ENCODE results near the gene SLC9A3.

The SLC9A3 gene

GRCh38 chr5:535846-536698 lies 11.8 kb upstream of the SLC9A3 start:
- no peak for ATAC-seq
- no peak for TF ChIP-seq ZC3H10 (CRISPR knock-in tag; IDR thresholded peaks at IDR 0.05)

- ATAC-seq: no peak
These were observed 10.8 kb upstream of the SLC9A3 start for GRCh38 chr5:534743-535671.

DNA sequence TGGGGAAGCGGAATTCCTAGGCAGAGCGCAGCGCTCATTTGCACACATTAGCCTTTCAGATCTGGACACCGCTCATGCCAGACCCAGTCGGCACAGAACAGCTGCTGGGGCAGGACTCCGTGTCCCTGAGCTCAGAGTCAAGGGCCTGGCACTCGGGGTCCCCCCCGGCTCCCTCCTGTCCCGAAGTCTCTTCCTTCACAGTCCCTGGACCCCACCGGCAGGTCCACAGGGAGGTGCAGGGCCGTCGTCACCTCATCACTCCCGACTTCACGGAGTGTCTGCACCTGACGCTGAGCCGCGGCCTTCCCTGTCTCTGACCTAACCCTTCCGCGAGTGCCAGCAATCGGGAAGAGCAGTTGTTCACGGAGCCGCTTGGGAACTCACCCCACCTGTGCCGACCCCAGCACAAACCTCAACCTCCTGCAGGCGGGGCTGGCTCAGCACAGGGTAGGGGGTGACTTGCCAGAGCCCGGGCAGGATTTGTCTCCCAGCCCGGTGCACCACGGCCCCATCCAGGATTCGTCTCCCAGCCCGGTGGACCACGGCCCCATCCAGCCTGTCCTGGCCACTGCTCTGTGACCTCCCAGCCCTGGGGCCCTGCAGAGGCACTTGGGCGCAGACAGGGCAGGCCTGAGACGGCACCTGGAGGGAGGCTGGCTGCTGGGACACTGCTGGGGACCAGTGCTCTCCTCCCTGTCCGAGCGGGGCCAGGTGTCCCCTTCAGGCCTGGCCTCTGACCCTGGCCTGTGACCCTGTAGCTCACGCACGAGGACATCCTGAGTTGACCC lies 9.9 kb upstream of the SLC9A3 start:
- ATAC-seq: no peak; the same call in 2 of the 3 replicates
- no peak for TF ChIP-seq CSRNP3 (CRISPR knock-in tag; IDR thresholded peaks at IDR 0.05)
- TF ChIP-seq ZNF565 (CRISPR knock-in tag; conservative IDR thresholded peaks at IDR 0.05; ENCODE audit: low read depth): no peak
- TF ChIP-seq, protein P1, sequence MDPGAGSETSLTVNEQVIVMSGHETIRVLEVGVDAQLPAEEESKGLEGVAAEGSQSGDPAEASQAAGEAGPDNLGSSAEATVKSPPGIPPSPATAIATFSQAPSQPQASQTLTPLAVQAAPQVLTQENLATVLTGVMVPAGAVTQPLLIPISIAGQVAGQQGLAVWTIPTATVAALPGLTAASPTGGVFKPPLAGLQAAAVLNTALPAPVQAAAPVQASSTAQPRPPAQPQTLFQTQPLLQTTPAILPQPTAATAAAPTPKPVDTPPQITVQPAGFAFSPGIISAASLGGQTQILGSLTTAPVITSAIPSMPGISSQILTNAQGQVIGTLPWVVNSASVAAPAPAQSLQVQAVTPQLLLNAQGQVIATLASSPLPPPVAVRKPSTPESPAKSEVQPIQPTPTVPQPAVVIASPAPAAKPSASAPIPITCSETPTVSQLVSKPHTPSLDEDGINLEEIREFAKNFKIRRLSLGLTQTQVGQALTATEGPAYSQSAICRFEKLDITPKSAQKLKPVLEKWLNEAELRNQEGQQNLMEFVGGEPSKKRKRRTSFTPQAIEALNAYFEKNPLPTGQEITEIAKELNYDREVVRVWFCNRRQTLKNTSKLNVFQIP (CRISPR knock-in tag; IDR thresholded peaks at IDR 0.05; ENCODE audit: borderline replicate concordance, low read depth): no peak
- TF ChIP-seq TCF4 (CRISPR knock-in tag; IDR thresholded peaks at IDR 0.05; ENCODE audit: borderline replicate concordance): no peak
- no peak for TF ChIP-seq ZC3H10 (CRISPR knock-in tag; IDR thresholded peaks at IDR 0.05)
- no peak for TF ChIP-seq ISL1 (CRISPR knock-in tag; IDR thresholded peaks at IDR 0.05)
- TF ChIP-seq ZFP30 (CRISPR knock-in tag; IDR thresholded peaks at IDR 0.05): no peak
- no peak for TF ChIP-seq TSHZ2 (CRISPR knock-in tag; IDR thresholded peaks at IDR 0.05)
- no peak for TF ChIP-seq RARB (CRISPR knock-in tag; IDR thresholded peaks at IDR 0.05)
- TF ChIP-seq ARNTL (CRISPR knock-in tag; IDR thresholded peaks at IDR 0.05; ENCODE audit: borderline replicate concordance, low read depth): no peak
- no peak for TF ChIP-seq ZFP3 (CRISPR knock-in tag; IDR thresholded peaks at IDR 0.05)
- TF ChIP-seq, protein P2, sequence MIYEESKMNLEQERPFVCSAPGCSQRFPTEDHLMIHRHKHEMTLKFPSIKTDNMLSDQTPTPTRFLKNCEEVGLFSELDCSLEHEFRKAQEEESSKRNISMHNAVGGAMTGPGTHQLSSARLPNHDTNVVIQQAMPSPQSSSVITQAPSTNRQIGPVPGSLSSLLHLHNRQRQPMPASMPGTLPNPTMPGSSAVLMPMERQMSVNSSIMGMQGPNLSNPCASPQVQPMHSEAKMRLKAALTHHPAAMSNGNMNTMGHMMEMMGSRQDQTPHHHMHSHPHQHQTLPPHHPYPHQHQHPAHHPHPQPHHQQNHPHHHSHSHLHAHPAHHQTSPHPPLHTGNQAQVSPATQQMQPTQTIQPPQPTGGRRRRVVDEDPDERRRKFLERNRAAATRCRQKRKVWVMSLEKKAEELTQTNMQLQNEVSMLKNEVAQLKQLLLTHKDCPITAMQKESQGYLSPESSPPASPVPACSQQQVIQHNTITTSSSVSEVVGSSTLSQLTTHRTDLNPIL (CRISPR knock-in tag; IDR thresholded peaks at IDR 0.05; ENCODE audit: low read depth): no peak
- no peak for TF ChIP-seq OSR1 (CRISPR knock-in tag; IDR thresholded peaks at IDR 0.05)
- TF ChIP-seq ESRRG (CRISPR knock-in tag; IDR thresholded peaks at IDR 0.05): no peak
- no peak for TF ChIP-seq ZNF70 (CRISPR knock-in tag; IDR thresholded peaks at IDR 0.05)
- TF ChIP-seq ZNF8 (CRISPR knock-in tag; IDR thresholded peaks at IDR 0.05): no peak

More at GRCh38 chr5:534743-535671, 10.8 kb upstream of the SLC9A3 start:
- TF ChIP-seq ZNF565 (CRISPR knock-in tag; conservative IDR thresholded peaks at IDR 0.05; ENCODE audit: low read depth) (no peak), ZFP30 (CRISPR knock-in tag; IDR thresholded peaks at IDR 0.05) (no peak), ISL1 (CRISPR knock-in tag; IDR thresholded peaks at IDR 0.05) (no peak), ARNTL (CRISPR knock-in tag; IDR thresholded peaks at IDR 0.05; ENCODE audit: borderline replicate concordance, low read depth) (no peak), ZC3H10 (CRISPR knock-in tag; IDR thresholded peaks at IDR 0.05) (no peak), ZFP3 (CRISPR knock-in tag; IDR thresholded peaks at IDR 0.05) (no peak), TOX (CRISPR knock-in tag; IDR thresholded peaks at IDR 0.05; ENCODE audit: borderline replicate concordance) (no peak), SNAI2 (CRISPR knock-in tag; IDR thresholded peaks at IDR 0.05) (no peak), CSRNP3 (CRISPR knock-in tag; IDR thresholded peaks at IDR 0.05) (no peak), ZNF8 (CRISPR knock-in tag; IDR thresholded peaks at IDR 0.05) (no peak), OSR1 (CRISPR knock-in tag; IDR thresholded peaks at IDR 0.05) (no peak), BACH2 (CRISPR knock-in tag; IDR thresholded peaks at IDR 0.05; ENCODE audit: borderline replicate concordance) (no peak)
- TF ChIP-seq, protein P2 (CRISPR knock-in tag; IDR thresholded peaks at IDR 0.05; ENCODE audit: low read depth): no peak

Measured in SK-N-SH treated with all-trans-retinoic acid at 6 μM for 48 hours (cell line).